Chondrocyte (in vitro differentiated cells): ENCODE results near the gene GPR146. TPM values are rescaled to one million over a fixed set of nuclear protein-coding genes. Genes with fewer than 3 reads are reported as not detected.

Experiments used
- DNase-seq: peaks from one replicate; pipeline ENCODE4 v3.0.0; 2021; ENCODE audit warnings: mixed read lengths, low spot score
- H3K27ac Mint-ChIP-seq: one replicate; pipeline ENCODE4 v1.8.0; 2021; ENCODE audit warnings: mild to moderate bottlenecking, moderate library complexity, mixed read lengths; ENCODE audit not compliant: unreplicated experiment
- H3K27me3 Mint-ChIP-seq: 2 replicates; pipeline ENCODE4 v1.8.0; 2021; ENCODE audit warnings: low read depth, mixed read lengths
- H3K36me3 Mint-ChIP-seq: 2 replicates; pipeline ENCODE4 v1.8.0; 2021; ENCODE audit warnings: low read depth, mixed read lengths
- H3K4me1 Mint-ChIP-seq: 2 replicates; pipeline ENCODE4 v1.8.0; 2021; ENCODE audit warnings: low read depth, mild to moderate bottlenecking, mixed read lengths
- H3K4me3 Mint-ChIP-seq: one replicate; pipeline ENCODE4 v1.8.0; 2021; ENCODE audit warnings: mild to moderate bottlenecking, moderate library complexity, mixed read lengths; ENCODE audit not compliant: unreplicated experiment
- H3K9me3 Mint-ChIP-seq: 2 replicates; pipeline ENCODE4 v1.8.0; 2021; ENCODE audit warnings: low read depth, mixed read lengths
- total RNA-seq: library from RNA; stranded (reverse); gene quantifications from 3 replicates; pipeline ENCODE4 v1.2.1, GENCODE V29; 2021
- TF ChIP-seq, protein P1 (sequence below): fragments of 200-600 bp; sonication (generic); IDR thresholded peaks from 2 replicates; pipeline ENCODE4 v1.5.0; 2021; ENCODE audit warnings: antibody characterized with exemption, mild to moderate bottlenecking, moderate library complexity

GPR146 gene
- total RNA-seq, 1 donor from 2014 or later: 3.8 TPM

DNA sequence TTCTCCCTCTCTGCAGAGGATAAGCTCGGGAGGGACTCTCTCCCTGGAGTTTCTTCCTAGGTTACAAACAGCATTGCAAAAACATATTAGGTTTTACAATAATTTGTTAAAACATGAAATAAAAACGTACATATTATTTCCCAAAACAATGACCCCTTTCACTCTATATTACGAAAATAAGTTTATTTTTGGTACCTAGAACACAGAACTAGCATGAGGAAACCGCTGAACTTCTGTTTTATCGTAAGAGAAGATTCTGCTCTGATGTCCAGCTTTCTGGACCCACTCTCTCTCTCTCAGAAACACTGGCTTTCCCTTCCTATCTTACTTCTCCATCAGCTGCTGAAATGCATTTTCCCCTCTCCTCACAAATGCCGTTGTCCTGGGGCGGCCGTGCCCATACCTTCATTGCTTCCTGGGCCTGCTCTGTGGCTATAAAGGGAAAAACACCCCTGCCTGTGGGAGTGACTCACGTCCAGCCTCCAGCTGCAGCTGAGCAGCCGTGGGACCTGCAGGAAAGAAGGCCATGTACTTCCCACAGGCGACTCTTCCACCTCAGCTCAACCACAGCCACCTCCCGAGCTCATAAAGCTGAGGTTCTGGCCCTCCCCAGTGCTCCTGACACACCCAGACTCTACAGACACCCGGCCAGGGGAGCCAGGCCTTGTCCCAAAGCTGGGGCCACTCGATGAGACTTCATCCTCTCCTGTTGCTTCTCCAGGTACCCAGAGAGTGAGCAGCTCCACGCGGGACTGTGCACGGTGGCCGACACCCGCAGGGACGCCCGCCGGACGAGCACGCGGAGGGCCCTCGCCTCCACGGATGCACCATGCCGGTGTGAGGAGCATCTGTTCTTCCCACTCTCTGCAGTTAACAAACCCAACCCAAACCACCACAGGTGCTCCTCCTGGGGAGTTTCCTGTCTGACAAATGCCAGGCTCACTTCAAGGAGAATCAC lies 46.6 kb downstream of the GPR146 start:
- DNase-seq: no peak
- H3K27ac Mint-ChIP-seq: peak overlapping the region; percentile 74
- H3K27me3 Mint-ChIP-seq: no peaks in the 10 kb centered on the region
- peaks cover 9% of the 10 kb centered on the region for H3K36me3 Mint-ChIP-seq
- peaks cover 53% of the 10 kb centered on the region for H3K4me1 Mint-ChIP-seq
- no peak overlapping the region for H3K4me3 Mint-ChIP-seq
- TF ChIP-seq, protein P1, sequence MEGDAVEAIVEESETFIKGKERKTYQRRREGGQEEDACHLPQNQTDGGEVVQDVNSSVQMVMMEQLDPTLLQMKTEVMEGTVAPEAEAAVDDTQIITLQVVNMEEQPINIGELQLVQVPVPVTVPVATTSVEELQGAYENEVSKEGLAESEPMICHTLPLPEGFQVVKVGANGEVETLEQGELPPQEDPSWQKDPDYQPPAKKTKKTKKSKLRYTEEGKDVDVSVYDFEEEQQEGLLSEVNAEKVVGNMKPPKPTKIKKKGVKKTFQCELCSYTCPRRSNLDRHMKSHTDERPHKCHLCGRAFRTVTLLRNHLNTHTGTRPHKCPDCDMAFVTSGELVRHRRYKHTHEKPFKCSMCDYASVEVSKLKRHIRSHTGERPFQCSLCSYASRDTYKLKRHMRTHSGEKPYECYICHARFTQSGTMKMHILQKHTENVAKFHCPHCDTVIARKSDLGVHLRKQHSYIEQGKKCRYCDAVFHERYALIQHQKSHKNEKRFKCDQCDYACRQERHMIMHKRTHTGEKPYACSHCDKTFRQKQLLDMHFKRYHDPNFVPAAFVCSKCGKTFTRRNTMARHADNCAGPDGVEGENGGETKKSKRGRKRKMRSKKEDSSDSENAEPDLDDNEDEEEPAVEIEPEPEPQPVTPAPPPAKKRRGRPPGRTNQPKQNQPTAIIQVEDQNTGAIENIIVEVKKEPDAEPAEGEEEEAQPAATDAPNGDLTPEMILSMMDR: no peak
- no peaks in the 10 kb centered on the region for H3K9me3 Mint-ChIP-seq

DNA sequence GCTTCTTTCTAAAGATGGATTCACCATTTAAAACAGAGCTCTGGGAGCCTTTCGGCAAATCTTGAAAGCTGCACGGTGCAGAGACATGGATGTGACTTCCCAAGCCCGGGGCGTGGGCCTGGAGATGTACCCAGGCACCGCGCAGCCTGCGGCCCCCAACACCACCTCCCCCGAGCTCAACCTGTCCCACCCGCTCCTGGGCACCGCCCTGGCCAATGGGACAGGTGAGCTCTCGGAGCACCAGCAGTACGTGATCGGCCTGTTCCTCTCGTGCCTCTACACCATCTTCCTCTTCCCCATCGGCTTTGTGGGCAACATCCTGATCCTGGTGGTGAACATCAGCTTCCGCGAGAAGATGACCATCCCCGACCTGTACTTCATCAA lies 47.3 kb downstream of the GPR146 start:
- no peak overlapping the region for H3K4me3 Mint-ChIP-seq
- H3K4me1 Mint-ChIP-seq: peaks cover 47% of the 10 kb centered on the region
- no peaks in the 10 kb centered on the region for H3K9me3 Mint-ChIP-seq
- no peak for DNase-seq
- TF ChIP-seq, protein P1: no peak
- peaks cover 9% of the 10 kb centered on the region for H3K36me3 Mint-ChIP-seq
- no peaks in the 10 kb centered on the region for H3K27me3 Mint-ChIP-seq
- H3K27ac Mint-ChIP-seq: no peak overlapping the region

DNA sequence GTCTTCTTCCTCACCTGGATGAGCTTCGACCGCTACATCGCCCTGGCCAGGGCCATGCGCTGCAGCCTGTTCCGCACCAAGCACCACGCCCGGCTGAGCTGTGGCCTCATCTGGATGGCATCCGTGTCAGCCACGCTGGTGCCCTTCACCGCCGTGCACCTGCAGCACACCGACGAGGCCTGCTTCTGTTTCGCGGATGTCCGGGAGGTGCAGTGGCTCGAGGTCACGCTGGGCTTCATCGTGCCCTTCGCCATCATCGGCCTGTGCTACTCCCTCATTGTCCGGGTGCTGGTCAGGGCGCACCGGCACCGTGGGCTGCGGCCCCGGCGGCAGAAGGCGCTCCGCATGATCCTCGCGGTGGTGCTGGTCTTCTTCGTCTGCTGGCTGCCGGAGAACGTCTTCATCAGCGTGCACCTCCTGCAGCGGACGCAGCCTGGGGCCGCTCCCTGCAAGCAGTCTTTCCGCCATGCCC lies 47.9 kb downstream of the GPR146 start:
- no peak for DNase-seq
- Mint-ChIP-seq H3K4me3 (no peak overlapping the region), H3K4me1 (peaks cover 41% of the 10 kb centered on the region), H3K36me3 (peaks cover 9% of the 10 kb centered on the region), H3K9me3 (no peaks in the 10 kb centered on the region), H3K27ac (no peak overlapping the region), H3K27me3 (no peaks in the 10 kb centered on the region)
- TF ChIP-seq, protein P1: no peak

DNA sequence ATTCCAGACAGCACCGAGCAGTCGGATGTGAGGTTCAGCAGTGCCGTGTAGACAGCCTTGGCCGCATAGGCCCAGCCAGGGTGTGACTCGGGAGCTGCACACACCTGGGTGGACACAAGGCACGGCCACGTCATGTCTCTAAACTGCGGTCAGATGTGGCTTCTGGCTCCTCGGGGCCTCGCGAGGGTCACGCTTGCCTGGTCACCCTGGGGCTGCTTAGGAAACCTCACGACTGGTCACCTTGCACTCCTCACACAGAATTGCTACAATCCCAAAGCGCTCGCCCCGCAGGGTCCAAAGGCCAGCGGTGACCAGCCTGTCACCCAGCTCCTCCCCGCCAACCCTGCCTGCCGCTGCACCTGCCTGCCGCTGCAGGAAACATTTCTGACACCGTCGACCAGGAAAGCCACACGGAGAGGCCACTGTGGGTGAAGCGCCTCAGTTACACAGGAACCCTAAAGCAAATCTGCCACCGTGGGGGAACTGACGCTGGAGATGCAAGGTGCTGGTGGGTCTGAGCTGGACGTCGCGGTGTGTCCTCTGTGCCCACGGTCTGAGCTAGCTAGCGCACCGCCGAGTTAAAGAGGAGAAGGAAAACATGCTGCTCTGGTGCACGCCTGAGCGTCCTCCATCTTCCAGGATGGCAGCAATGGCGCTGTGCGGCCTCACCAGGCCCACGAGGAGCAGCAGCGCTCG lies 48.6 kb downstream of the GPR146 start:
- peaks cover 14% of the 10 kb centered on the region for H3K36me3 Mint-ChIP-seq
- no peaks in the 10 kb centered on the region for H3K9me3 Mint-ChIP-seq
- DNase-seq: no peak
- peaks cover 34% of the 10 kb centered on the region for H3K4me1 Mint-ChIP-seq
- H3K27ac Mint-ChIP-seq: no peak overlapping the region
- TF ChIP-seq, protein P1: no peak
- no peak overlapping the region for H3K4me3 Mint-ChIP-seq
- H3K27me3 Mint-ChIP-seq: no peaks in the 10 kb centered on the region

DNA sequence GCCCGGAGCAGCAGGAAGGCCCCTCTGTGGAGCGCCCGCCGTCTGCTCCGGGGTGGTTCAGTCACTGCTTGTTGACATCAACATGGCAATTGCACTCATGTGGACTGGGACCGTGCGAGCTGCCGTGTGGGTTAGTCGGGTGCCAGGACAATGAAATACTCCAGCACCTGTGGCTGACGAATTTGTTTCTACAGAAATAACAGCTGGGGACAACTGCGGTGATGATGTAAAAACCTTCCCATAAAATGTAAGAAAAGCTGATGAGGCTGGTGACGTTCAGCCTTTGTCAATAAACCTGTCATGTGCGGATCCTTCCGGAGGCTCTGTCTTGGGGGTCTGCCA lies 49.1 kb downstream of the GPR146 start:
- TF ChIP-seq, protein P1: no peak
- no peak overlapping the region for H3K4me3 Mint-ChIP-seq
- DNase-seq: no peak
- H3K27me3 Mint-ChIP-seq: no peaks in the 10 kb centered on the region
- H3K36me3 Mint-ChIP-seq: peaks cover 14% of the 10 kb centered on the region
- peaks cover 29% of the 10 kb centered on the region for H3K4me1 Mint-ChIP-seq
- H3K27ac Mint-ChIP-seq: no peak overlapping the region
- H3K9me3 Mint-ChIP-seq: no peaks in the 10 kb centered on the region
